ENCODE data around the gene A1CF. TPM values are rescaled to one million over a fixed set of nuclear protein-coding genes. Genes with fewer than 3 reads are reported as not detected.

Gene A1CF
- total and polyA plus RNA-seq, 2 experiments from 2014 or later = 0.05 TPM; not detected in 1

- no peak overlapping the region for H2AFZ ChIP-seq
- H3K4me1 ChIP-seq (ENCODE audit: insufficient read depth) = peaks cover 3% of the 10 kb centered on the region; the same call in 1 of the 2 replicates
- peaks cover 12% of the 10 kb centered on the region for H3K4me1 Mint-ChIP-seq
- ATAC-seq (no peak), DNase-seq (ENCODE audit: low spot score) (no peak)
- no peak for TF ChIP-seq ZNF331 (CRISPR knock-in tag; IDR thresholded peaks at IDR 0.05; ENCODE audit: low read depth)
- no peak for TF ChIP-seq STAT1 (IDR thresholded peaks at IDR 0.05; ENCODE audit: unreplicated experiment)
- TF ChIP-seq ETS1 (IDR thresholded peaks at IDR 0.05) = no peak
- no peak for TF ChIP-seq POLR2AphosphoS5 (IDR thresholded peaks at IDR 0.05; ENCODE audit: low read depth)
- TF ChIP-seq EZH2 (IDR thresholded peaks at IDR 0.05; ENCODE audit: low read depth, unreplicated experiment) = no peak
- no peak for TF ChIP-seq ZNF462 (CRISPR knock-in tag; IDR thresholded peaks at IDR 0.05)
- TF ChIP-seq REST (IDR thresholded peaks at IDR 0.05; ENCODE audit: unreplicated experiment) = no peak
- H3K4me3 ChIP-seq = no peak overlapping the region
- H3K27me3 ChIP-seq (ENCODE audit: insufficient read depth) = no peaks in the 10 kb centered on the region
- no peak overlapping the region for H3K27ac Mint-ChIP-seq
- no peaks in the 10 kb centered on the region for H3K79me2 ChIP-seq (replicated peaks; ENCODE audit: insufficient read depth)
- no peaks in the 10 kb centered on the region for H3F3A ChIP-seq (replicated peaks; ENCODE audit: low read depth)
- no peaks in the 10 kb centered on the region for H3K9me2 ChIP-seq (ENCODE audit: insufficient read depth)
- peaks cover 3% of the 10 kb centered on the region for H3K27me3 Mint-ChIP-seq (ENCODE audit: insufficient read depth, low read depth, poor library complexity)
- H3K4me3 Mint-ChIP-seq = no peak overlapping the region
- H3K36me3 ChIP-seq (ENCODE audit: insufficient read depth) = no peaks in the 10 kb centered on the region
- no peaks in the 10 kb centered on the region for H4K20me1 ChIP-seq (replicated peaks; ENCODE audit: insufficient read depth)
- no peak overlapping the region for H3K27ac ChIP-seq (ENCODE audit: low read depth)
- no peak overlapping the region for H3K4me2 ChIP-seq
- H3K36me3 Mint-ChIP-seq (ENCODE audit: low read depth) = no peaks in the 10 kb centered on the region
- H3K9me3 Mint-ChIP-seq = no peaks in the 10 kb centered on the region
These were observed 22.7 kb downstream of the A1CF start for GRCh38 chr10:50862719-50863118.
